MM.1S (cell line): Measurements from ENCODE around the gene PRTG.

Experiments used
- EZH2phosphoT487 ChIP-seq: fragments of 300-600 bp; sonication (generic); IDR thresholded peaks from 2 replicates; pipeline ENCODE4 v1.6.1; 2018; ENCODE audit warnings: antibody characterized with exemption, low read length
- TF ChIP-seq, protein P1 (sequence below): fragments of 300-600 bp; sonication (generic); IDR thresholded peaks from 2 replicates; pipeline ENCODE4 v1.5.1; 2016; ENCODE audit warnings: antibody characterized with exemption, low read length, mixed read lengths

DNA sequence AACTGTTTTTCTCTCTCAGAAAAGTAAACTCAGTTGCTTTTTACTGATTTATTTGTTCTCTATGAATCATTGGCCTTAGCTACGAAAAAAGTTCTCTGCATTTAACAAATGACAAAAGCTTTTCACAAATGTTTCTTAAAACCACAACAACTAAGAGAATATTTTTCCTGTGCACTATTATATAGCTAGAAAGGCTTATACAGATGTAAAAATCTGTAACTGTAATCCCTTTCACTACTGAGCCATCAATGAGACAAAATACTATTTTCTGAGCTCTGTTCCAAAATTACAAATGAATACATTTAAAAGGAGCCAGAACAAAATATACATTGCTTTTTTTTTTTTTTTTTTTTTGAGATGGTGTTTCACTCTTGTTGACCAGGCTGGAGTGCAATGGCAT is 109.2 kb downstream of the PRTG start:
- no peak for TF ChIP-seq EZH2phosphoT487
- TF ChIP-seq, protein P1, sequence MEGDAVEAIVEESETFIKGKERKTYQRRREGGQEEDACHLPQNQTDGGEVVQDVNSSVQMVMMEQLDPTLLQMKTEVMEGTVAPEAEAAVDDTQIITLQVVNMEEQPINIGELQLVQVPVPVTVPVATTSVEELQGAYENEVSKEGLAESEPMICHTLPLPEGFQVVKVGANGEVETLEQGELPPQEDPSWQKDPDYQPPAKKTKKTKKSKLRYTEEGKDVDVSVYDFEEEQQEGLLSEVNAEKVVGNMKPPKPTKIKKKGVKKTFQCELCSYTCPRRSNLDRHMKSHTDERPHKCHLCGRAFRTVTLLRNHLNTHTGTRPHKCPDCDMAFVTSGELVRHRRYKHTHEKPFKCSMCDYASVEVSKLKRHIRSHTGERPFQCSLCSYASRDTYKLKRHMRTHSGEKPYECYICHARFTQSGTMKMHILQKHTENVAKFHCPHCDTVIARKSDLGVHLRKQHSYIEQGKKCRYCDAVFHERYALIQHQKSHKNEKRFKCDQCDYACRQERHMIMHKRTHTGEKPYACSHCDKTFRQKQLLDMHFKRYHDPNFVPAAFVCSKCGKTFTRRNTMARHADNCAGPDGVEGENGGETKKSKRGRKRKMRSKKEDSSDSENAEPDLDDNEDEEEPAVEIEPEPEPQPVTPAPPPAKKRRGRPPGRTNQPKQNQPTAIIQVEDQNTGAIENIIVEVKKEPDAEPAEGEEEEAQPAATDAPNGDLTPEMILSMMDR = no peak
